GM19025 (cell line): ENCODE measurements around the gene PLCH1.

Experiments used
- ATAC-seq: cut with Tn5 transposase; IDR thresholded peaks from one replicate; pipeline ENCODE4 v1.9.1; 2021; ENCODE audit warnings: mild to moderate bottlenecking, low read depth, moderate library complexity; ENCODE audit not compliant: unreplicated experiment

Gene PLCH1

DNA sequence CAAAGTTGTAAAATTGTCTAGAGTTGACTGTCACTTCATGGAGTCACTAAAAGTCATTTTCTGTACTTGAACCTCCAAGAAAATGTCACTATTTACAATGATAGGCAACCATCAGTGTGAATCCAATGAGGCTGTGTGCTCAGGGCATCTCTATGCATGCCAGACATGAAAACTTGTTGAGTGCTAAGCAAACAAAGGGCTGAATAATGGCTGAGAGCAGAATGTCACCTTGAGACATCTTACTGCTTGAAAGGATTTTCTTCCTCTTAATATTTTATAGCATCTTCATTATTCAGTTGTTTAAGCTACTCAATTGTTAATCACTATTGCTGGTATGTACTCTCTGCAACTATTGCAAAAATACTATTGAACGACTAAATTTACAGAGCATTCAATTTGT, 184.7 kb downstream of the PLCH1 start:
- no peak for ATAC-seq

GRCh38 chr3:155556531-155556930, 188.3 kb downstream of the PLCH1 start:
- ATAC-seq = no peak

DNA sequence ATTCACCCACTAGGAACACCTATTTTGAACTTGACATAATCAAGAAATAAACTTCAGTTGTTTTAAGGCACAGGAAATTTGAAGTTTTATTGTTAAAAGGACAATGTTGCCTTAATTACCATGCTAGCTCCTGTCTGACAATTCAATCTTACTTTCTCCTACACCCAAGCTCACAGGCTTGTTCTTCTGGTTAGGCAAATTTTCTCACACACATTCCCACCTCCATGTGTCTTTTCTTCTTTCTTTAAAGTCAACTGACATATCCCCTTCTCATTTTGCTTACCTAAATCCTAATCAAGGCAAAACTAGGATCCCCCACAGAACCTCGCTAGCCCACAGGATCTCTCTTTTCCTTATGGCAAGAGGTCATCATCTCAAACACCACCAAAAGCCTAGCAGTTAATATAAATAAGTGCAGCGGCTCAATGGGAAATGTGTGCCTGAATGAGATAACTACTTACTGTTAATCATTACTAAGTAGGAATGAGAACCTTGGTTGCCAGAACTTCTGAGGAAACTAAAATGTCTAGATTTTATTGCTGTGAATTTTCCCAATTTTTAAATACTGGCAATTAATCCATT, 189.3 kb downstream of the PLCH1 start:
- ATAC-seq = no peak

DNA sequence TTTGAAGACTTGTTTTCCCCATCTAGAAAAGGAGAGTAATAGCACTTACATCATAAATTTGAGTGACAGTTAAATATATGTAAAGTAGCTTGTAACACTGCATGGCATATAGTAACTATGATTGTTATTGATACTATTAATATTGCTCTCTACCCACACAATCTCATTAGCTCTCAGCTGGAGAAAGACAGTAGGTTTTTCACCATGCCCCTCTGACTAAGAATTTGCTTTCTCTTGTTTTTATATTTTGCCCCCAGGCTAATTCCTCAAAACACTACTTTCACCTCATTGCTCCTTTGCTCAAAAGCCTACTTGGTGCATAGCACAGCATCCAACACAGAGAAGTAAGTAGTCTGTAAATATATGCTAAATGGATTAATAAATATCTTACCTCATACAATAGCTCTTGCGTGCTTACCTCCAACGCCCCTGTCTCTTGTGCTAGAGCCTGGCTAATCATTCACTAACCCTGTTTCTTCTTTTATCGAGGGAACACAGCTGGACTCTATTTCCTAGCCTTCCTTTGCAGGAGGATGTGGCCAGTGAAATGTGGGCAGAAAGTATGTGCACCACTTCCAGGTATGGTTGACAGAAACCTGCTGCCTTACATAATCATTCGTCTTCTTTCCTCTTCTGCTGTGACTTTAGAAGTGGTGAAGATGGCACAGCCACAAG, 190.0 kb downstream of the PLCH1 start:
- ATAC-seq = peak; percentile 84

- no peak for ATAC-seq
These were observed 191.1 kb downstream of the PLCH1 start for GRCh38 chr3:155553780-155554179.

- no peak for ATAC-seq
These were observed 191.5 kb downstream of the PLCH1 start for GRCh38 chr3:155553326-155553725.

DNA sequence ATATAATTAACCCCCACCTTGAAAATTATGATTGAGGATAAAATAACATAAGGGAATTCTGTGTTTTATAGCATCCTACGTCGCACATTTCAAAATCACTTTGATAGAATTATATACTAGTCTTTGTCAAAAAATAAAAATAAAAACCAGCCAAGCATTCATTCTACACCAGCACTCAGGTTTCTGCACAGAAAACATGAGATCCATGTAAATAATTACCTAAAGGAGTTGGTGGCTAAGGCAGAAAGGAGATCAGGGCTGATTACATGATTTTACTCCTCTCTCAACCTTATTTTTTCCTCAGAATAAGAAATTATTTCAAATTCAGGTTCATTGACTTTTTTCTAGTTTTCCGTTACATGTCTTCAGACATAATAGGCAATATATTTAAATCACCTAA, 194.5 kb downstream of the PLCH1 start:
- no peak for ATAC-seq

DNA sequence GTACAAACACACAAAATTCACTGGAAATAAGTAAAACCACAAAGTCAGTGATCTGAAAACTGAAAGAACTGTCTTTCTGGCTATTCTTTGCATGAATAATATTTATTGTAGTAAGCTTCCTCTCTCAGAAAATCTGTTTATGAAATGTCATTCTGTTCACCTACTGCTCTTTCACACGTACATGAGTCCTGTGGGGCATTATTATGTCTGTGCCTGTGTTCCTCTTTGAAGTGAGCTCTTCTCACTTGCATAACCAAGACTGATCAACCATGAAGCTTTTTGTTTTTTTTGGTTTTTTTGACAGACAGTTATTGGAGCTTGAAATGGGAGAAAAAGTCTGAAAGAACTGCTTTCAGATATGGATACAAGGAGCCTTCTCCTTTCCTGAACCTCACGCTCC, 195.8 kb downstream of the PLCH1 start:
- peak; percentile 52 for ATAC-seq

- ATAC-seq = no peak
These were observed 196.7 kb downstream of the PLCH1 start for GRCh38 chr3:155548195-155548594.

DNA sequence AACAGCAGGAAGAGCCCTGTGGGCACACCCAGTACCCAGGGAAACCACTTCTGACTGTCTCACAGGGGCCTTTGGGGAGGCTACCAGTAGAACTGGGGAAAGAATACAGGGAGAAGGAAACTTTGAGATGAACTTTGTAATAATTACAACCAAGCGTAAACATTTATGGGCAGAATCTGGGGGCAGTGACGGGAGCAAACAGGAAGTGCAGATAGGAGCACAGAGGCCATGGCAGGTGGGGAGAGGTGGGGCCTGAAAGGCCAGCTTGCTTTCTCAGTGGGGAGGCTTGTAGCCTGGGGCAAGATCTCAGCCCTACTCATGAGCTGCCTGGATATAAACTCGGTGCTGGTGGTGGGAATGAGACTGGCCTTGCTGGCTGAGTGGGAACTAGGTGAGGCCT, 209.8 kb downstream of the PLCH1 start:
- no peak for ATAC-seq

- ATAC-seq = no peak
These were observed 216.3 kb downstream of the PLCH1 start for GRCh38 chr3:155528579-155528978.

GRCh38 chr3:155525324-155525833, 219.5 kb downstream of the PLCH1 start:
- ATAC-seq = no peak

GRCh38 chr3:155520463-155520862, 224.4 kb downstream of the PLCH1 start:
- no peak for ATAC-seq

DNA sequence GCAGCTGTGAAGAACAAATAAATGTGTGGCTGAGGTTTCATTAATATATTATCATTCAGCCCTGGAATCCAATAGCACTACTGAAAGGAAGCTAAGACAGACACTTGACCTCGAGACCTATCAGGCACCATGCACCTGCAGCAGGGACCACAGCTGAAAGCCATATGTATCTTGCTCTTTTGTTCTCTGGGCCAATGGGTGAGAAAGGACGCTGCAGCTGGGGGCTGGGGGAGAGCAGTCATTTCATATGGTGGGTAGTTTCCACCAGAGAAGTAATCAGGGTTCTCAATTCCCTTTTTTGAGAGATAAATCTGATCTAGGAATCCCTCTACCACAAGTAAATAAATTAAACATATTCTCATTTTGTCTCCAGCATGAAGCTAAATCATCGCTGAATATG, 225.8 kb downstream of the PLCH1 start:
- peak; percentile 51 for ATAC-seq

GRCh38 chr3:155517903-155518302, 227.0 kb downstream of the PLCH1 start:
- ATAC-seq = no peak

GRCh38 chr3:155516439-155516838, 228.4 kb downstream of the PLCH1 start:
- ATAC-seq = no peak

DNA sequence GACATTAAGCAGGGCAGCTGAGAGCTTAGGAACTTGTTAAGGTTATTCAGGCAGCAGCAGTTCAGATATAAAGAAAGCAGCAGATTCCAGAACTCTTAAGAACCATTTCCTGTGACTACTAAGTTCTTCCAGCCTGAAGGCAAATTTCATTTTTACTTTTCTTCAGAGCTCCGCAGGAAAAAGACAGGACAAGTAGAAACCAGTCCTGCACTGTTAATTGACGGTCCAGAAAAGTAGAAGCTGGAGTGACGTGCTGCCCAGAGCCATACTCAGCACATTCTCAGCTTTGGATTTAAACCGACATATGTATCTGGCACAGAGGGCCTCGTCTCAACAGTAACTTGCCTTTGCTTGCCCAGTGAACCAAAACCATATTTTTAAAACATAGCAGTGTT, 232.0 kb downstream of the PLCH1 start:
- no peak for ATAC-seq

- ATAC-seq = no peak
These were observed 232.6 kb downstream of the PLCH1 start for GRCh38 chr3:155512175-155512866.

DNA sequence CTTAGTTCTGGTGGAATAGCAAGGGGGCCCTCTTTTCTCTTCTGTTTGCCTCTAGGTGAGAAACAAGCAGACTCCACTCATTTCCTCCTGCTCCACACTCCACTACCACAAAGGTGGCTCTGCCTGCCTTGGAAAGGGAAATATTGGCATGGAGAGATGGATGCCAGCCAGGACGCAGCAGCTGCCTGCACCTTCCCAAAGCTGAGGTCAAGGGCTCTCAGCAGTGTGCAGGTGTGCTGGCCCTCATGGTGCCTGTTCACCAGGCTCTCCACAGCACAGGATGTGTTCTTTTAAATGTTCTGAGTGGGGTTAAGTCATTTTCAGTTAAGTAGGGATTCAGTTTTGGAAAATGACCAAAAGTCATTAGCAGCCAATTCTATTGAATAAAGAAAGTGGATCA, 240.2 kb downstream of the PLCH1 start:
- ATAC-seq = no peak

DNA sequence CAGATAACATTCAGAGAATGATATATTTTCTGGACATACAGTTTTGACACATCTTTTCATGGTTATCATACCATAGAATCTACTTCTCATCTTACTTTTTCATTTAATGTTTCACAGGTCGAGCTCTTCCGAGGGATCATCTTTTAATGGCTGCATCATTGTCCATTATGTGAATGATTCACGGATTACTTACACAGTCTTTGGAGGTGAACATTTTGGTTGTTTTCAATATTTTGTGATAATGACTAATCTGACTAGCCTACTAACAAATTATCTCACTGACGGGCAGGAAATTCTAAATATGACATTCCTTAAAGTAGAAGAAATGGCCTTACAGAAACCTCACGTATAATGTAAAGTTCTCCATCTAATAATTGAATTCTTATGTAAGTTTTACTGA, 242.2 kb downstream of the PLCH1 start:
- no peak for ATAC-seq

DNA sequence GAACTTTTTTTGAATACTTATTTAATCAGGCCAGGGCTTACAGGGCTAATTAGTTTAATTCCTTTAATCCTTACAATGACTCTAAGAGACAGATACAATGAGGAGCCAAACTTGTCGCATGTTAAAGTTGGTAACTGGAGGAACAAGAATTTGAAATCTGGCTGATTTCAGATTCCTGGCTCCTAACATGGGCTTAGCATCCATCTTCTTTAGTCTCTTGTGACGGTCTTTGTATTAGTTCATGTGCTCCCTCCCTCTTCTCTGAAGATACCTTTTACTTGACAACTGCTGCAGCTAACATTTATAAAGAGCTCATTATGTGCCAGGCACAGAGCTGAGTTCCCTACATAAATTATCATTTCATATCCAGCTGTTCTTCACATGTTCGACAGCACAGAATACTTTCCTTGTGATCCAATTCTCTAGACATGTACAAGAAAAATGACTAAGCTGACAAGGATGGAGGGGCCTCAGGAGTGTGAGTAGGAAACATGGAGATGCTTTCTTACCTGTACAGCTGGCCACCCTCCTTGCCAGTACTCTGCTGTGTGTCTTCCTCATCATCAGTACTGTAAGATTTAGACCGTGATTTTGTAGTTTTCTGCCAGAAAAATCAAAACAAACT, 244.6 kb downstream of the PLCH1 start:
- ATAC-seq = no peak
